NCI-H2081 (cell line): ENCODE measurements around the gene NOC2L.
A peak's percentile ranks its signal among the peaks of the same experiment; 100 is the strongest.

Source experiments
- DNase-seq, 2 experiments: peaks; one replicate each; lab custom pipeline; 2025; lab: John Stamatoyannopoulos, UW

Gene NOC2L

DNA sequence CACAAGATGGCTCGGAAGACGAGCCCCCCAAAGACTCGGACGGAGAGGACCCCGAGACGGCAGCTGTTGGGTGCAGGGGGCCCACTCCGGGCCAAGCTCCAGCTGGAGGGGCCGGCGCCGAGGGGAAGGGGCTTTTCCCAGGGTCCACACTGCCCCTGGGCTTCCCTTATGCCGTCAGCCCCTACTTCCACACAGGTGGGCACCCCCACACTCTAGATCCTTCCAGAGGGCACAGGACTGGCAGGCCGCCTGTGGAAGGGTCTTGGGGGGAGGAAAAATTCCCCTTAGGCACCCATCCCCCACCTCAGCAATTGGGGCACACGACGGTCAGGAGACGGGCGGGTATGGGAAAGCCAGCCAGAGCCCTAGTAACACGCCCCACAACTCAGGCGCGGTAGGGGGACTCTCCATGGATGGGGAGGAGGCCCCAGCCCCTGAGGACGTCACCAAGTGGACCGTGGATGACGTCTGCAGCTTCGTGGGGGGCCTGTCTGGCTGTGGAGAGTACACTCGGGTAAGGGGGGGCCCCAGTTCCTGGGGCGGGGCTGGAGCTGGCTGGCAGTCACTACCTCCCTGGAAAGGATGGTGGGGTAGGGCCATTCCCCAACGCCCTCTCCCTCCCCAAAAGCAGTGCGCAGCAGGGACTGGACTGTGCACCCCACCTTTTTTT lies 16.1 kb downstream of the NOC2L start:
- peak; percentile 27 to 68 for DNase-seq

DNA sequence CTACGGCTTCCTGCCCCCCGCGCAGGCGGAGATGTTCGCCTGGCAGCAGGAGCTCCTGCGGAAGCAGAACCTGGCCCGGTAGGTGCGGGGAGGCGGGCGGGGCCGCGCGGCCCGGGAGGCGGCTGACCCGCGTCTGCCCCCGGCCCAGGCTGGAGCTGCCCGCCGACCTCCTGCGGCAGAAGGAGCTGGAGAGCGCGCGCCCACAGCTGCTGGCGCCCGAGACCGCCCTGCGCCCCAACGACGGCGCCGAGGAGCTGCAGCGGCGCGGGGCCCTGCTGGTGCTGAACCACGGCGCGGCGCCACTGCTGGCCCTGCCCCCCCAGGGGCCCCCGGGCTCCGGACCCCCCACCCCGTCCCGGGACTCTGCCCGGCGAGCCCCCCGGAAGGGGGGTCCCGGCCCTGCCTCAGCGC lies 16.6 kb downstream of the NOC2L start:
- DNase-seq = peak in 1 of 2 experiments; percentile 36

DNA sequence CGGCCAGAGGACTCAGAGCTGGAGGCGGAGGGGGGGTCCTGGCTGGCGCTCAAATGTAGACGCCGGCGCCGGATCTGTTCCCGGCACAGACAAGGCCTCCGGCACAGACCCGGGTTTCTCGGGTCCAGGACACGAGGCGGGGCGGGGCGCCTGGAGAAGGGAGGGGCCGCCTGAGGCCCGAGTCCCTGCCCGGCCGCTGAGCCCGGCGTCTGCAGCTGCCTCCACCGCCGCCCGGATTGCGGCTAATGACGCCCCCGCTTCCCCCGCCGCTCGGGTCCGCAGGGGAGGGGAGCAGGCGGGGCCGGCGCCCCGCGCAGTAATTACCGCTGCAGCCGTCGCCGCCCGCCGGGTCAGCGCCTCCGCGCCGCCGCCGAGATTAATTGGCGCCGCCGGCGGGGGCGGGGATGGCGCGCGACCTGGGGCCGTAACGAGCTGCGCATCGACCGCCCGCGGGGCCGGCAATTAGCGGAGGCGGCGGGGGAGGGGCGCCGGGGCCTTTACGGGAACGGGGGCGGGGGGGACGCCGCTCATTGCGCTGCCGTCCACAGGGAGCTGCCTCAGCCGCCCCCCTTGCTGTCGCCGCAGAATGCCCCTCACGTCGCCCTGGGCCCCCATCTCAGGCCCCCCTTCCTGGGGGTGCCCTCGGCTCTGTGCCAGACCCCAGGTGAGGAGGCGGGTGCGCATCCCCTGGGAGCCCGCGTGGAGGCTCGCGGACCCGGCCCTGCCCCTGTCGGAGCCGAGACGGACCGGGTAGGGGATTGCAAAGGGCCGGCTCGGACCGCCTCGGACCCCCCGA lies 17.3 kb downstream of the NOC2L start:
- peak; percentile 83 to 95 for DNase-seq

DNA sequence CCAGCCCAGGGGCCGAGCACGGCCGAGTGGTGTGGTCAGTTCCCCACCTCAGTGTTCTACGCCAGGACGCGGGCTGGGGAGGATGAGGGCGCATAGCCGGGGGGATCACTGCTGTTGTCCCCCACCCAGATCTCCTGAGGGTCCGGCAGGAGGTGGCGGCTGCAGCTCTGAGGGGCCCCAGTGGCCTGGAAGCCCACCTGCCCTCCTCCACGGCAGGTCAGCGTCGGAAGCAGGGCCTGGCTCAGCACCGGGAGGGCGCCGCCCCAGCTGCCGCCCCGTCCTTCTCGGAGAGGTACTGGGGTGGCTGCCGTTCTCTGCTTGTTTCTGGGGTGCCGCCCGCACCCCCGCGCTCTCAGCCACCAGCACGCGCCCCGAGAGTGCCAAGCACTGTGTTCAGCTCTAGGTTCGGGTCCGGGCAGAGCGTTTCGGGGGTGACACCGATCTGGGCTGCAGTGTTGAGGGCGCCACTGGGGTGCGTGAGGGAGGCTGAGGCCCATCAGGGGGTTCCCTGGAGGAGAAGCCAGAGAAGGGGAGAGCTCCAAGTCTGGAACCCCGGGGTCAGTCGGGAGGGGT lies 18.0 kb downstream of the NOC2L start:
- DNase-seq = no peak

DNA sequence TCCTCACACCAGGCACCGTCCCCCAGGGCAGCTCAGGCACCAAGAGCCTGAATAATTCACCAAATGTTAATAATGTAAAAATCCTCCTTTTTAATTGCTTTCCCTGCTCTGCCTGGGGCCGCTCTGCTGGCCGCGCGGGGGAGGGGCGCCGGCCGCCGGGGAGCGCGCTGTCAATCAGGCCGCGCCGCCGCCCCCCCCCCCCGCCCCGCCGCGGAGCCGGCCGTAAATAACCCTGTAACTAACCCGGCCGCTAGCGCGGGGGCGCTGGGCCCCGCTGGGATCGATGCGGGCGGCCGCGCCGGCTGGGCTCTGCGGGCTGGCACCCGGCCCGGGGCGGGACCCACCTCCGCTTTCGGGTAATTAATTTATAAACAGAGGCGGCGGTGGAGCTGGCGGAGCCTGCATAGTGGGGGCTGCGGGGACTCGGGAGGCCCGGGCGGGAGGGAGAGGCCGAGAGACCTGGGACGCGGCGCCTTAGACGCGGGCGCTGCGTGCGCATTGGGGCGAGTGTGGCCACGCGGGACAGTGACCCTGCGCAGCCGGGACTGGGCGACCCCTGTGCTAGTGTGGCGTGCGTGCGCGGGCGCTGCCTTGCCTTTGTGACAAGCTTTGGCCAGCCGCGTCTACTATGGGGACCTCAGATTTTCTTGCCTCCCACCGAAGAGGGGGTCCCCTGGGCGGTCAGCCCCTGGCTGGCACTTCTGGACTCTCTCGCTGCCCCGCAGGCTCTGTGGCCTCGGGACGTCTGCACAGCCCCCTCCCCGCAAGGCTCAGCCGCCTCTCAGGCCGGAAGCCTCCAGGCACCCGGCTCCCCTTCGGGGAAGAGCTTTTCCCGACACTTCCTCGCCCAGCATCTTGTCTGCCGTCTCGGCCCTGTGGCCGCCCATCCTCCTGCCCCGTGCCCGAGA lies 18.7 kb downstream of the NOC2L start:
- DNase-seq = peak; percentile 70 to 90

DNA sequence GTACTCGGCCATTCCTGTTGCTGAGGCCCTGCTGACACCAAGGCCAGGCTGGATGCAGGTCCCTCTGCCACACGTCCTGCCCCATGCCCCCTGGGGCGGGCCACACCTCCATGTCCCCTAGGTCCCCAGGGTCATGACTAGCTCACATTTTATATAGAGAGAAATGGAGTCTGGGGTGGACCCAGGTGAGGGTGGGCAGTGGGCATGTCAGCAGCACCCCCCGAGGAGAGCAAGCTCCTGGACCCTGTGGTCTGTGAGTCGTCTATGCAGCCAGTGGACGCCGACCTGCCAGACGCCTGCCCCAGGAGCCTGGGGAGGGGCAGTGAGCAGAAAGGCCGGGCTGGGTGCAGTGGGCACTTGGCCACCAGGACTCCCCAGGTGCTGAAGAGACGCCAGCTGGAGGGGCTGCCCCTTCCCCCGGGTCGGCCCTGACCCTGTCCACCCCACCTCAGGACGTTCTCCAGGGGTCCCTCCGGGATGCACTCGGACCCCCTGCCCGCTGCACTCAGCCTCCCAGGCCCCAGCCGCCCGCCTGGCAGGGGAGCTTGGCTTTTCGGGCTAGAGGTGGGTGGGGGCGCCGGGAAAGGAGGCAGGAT lies 19.4 kb downstream of the NOC2L start:
- DNase-seq = no peak

DNA sequence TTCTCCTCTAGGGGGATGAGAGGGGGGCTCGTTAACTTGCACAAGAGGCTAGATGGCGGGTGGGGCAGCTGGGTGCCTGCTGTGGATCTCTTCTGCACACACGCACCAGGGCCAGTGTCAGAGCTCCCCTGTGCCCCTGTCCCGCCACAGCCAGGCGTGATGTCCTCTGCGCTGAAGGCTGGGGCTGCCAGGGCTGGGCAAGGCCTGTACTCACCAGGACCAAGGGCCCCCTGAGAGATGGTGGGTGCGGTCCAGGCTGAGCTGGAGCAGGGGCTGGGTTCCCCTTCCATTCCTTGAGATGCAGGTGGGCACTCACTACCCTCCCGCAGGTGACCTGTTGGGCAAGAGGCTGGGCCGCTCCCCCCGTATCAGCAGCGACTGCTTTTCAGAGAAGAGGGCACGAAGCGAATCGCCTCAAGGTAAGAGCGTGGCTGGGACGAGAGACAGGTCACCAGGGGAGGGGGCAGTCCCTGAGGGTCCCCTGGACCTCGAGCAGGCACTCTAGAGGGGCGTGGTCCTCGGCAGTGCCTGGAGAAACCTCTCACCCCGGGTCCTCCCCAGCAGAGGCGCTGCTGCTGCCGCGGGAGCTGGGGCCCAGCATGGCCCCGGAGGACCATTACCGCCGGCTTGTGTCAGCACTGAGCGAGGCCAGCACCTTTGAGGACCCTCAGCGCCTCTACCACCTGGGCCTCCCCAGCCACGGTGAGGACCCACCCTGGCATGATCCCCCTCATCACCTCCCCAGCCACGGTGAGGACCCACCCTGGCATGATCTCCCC lies 20.2 kb downstream of the NOC2L start:
- no peak for DNase-seq

DNA sequence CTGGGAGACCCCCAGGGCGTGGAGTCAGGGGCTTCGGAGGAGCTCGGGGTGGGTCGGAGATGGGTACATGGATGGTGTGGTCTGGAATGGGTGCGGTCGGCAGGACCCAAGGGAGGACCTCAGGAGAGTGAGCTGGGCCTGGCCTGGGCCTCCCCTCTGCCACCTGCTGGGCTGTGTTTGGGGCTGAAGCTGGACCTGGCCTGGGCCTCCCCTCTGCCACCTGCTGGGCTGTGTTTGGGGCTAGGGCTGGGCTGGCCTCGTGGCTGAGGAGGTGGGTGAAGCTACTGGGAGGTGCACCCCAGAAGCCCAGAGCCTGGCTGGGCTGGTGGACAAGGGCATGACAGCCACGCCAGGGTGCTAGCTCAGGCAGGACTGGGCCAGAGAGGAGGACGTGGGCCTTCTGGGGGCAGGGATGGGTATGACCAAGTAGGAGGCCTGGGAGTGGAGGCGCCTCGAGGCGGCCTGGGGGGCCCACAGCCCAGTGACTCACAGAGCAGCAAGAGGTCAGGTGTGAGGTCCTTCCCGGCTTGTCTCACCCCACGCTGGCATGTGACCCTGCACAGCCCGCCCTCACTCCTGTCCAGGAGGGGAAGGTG lies 20.9 kb downstream of the NOC2L start:
- DNase-seq = no peak

DNA sequence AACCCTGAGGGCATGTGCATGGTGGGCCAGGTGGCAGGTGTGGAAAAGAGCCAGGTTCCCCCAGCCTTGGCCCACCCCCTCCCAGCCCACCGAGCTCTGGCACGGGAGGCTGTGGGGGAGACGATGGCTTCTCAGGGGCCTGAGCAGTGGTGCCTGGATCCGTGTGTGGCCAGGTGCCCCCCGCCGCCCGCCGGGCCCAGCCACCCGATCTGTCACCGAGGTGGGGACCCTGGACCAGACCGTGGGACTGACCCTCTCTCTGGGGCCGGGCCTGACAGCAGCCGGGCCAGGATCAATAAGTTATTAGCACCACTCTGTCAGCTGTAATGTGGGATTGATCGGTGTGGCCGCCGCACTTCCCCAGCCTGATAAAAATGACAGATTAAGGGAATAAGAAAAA lies 21.5 kb downstream of the NOC2L start:
- DNase-seq = no peak

DNA sequence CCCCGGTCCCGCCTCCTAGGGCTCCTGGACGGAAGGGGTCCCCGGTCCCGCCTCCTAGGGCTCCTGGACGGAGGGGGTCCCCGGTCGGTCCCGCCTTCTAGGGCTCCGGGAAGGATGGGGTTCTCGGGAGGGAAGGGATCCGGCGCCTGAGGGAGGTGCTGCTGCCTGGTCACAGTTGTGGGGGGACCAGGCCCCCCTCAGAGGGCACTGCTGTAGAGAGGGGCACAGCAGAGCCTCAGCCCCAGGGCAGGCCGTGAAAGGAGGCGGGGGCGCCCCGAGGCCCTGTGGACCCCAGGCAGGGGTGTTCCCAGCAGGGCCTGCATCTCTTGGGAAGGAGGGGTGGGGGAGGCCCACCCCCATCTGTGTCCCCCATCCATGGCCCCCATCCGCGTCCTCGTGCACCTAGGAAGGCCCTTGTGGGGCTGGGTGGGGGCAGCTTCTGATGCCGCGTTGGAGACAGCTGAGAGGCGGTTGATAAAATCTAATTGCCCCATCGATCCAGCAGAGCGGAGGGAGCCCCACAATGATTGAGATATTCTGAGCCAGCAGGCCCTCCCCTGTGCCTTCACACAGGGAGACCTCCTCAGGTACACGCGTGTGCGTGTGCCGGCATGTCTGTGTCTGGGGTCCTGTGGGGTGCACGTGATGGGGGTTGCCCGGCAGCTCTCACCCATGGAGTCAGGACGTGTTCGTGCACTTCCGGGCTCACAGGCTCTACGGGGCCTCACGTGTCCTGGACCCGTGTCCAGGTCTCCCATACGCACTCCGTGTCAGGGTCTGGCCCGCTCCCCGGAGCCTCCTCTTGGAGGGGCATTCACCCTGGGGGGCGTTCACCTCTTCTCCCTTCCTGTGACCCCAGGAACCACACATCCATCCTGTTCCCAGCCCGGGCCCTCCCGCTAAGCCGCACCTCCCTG lies 22.4 kb downstream of the NOC2L start:
- DNase-seq = no peak

DNA sequence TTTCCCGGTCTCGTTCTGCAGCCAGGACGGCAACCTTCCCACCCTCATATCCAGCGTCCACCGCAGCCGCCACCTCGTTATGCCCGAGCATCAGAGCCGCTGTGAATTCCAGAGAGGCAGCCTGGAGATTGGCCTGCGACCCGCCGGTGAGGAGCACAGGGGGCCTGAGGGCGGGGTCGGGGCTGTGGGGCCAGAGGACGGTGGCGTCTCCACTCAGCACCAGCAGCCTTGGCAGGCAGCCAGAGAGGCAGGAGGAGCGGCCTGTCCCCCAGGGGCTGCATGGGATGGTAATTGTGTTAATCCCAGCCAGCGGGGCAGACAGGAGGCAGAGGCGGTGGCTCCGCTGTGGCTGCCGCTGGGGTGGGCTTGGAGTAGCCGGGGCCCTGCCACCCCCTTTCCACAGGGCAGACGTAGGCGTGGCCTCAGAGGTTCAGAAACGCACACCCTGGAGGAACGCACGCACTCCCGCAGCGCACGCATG lies 23.3 kb downstream of the NOC2L start:
- DNase-seq = peak; percentile 52 to 80

DNA sequence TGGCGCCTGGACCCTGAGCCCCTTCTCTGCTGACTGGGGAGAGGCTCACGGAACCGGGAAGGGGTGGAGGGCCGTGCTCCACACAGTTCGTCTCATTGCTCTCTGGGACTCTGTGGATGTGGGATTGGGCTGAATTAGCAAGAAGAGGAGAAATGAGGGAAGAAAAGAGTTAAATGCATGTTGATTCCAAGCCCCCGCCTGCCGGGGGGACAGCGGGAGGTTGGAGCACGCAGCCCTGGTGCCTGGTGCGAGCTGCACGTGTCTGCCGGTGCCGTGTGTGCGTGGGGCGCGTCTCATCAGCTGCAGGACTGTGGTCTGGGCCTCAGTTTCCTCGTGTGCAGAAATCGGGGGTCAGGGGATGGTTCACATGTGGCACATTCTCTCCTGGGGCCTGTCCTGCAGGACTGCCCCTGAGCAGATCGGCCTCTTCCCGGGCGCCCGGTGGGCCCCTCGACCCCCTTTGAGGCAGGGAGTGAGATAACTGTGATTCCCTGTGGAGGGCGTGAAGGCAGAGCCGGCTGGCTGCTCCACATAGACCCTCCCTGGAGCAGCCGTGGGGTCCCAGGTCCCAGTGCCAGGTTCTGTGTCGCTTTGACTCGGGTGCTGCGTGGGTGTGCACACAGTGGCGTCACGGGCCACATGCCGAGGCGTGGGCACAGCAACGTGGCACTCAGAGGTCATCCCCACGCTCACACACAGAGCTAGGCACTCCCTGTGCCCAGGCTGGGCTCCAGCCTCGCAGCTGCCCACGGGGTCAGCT lies 23.9 kb downstream of the NOC2L start:
- no peak for DNase-seq

DNA sequence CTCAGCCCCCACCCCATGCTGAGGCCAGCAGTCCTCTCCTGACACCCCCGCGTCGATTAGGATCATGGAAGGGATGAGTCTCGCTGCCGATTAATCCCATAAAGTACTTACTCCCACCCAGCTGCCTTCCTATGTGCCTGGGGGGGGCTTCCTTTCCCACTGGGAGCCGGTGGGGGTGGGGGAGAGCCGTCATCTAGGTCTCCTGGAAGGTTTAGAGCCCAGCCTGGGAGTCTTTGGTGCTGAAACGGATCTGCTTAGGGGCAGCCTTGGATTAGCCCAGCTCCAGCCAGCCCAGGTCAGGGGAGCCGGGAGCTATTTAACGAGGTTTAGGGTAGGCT lies 25.5 kb downstream of the NOC2L start:
- no peak for DNase-seq

DNA sequence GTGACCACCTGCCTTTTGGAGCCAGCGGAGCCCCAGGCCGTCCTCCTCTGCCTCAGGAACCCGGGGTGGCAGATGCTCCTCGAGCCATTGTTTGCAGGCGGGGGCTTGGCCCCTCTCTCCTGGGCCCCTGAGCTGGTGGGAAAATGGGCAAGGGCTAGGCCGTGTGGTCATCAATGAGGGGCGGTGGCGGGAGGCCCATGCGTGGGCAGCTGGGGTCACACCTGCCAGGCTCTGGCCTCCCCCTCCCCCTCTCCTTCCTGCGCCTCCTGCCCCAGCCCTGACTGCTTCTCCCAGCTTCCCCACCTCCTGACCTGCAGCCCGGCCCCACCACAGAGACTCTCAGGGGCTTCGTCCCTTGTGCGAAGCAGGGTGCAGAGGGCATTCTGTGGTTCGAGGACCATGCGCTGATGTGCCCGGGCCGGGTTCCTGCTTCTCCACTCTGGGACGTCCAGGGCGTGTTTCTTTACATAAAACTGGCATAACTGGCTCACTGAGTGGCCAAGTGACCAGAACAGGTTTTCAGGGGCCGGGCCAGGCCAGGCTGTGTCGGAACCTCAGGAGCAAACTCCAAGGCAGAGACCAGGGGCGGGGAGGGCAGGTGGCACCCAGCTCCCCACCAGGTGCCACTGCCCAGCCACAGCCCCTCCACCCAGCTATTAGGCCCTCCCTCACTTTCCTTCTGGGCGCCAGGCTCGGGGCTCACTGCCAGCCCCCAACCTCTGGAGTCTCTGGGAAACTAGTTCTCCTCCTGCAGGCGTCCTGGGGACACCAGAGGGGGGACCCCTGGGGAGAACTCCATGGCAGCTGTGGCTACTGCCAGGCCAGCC lies 26.1 kb downstream of the NOC2L start:
- DNase-seq = peak in 1 of 2 experiments; percentile 41

DNA sequence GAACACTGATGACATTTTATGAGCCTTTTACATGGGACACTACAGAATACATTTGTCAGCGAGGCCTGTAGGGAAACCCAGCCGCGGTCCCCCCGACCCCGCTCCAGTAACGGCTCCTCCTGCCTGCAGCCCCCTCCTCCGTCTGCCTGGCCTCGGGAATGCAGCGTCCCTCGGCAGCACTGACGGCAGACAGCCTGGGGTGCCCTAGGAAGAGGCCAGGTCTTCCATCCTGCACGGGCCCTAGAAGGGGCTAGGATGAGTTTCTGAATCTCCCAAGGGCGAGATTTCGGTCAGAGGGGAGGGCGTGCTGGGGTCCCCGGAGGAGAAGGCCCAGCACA lies 26.9 kb downstream of the NOC2L start:
- no peak for DNase-seq

DNA sequence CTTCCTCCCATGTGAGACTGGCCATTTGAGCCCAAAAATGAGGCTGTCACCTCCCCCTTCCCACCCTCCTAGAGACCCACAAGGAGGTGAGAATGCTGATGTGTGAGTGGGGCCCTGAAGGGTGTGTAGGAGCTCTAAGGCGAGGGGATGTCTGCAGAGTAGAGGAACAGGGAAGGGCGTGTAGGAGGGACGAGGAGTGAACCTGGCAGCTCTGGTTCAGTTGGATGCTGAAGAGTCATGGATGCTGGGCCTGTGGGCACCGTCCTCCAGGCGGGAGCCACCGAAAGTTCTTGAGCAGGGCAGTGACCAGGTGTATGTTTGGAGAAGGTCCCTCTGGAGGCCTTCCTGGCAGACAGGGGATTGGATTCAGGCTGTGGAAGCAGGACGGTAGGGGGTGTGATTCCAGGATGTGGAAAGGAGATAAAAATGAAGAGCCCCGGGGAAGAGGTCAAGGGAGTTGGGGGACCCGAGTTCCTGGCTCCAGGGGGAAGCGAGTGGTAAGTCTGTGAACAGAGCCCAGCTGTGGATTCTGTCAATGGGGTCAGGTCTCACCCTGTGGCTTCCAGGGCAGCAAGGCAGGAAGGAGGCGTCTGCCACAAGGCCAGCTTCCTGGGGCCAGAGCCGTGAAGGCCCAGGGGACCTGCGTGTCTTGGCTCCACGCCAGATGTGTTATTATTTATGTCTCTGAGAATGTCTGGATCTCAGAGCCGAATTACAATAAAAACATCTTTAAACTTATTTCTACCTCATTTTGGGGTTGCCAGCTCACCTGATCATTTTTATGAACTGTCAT lies 27.5 kb downstream of the NOC2L start:
- peak in 1 of 2 experiments; percentile 10 for DNase-seq

DNA sequence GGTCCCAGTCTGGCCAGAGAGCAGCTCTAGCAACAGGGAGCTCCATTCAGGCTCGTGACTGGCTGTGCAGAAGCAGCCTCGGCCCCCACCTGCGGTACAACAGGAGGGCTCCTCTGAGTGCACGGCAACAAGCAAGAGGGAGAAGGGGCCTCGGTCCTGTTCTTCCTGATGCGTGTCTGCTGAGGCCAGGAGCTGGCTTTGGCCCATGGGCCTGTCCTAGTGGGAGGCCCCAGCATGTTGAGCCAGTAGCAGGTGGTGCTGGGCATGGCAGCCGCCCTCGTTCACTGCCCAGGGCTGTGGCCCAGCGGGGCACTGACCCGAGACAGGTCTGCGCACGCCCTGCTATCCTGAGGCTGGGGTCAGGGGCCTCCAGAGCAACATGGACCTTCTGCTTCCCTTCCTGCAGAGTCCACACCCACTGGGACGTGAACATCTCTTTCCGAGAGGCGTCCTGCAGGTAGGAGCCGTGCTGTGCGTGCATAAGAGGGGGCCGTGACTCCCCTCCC lies 28.4 kb downstream of the NOC2L start:
- DNase-seq = no peak
